Mesothelial cell of epicardium (in vitro differentiated cells): ENCODE data around the gene SMOC2. TPM values are rescaled to one million over a fixed set of nuclear protein-coding genes. Genes with fewer than 3 reads are reported as not detected.
A peak's percentile ranks its signal among the peaks of the same experiment; 100 is the strongest.

Source experiments
- DNase-seq, 2 experiments: peaks; one replicate each; pipeline ENCODE4 v3.0.0; 2021; ENCODE audit warnings: low spot score in 2 of 2; ENCODE audit not compliant: unreplicated experiment in 2 of 2
- H3K27ac Mint-ChIP-seq: 2 replicates; pipeline ENCODE4 v1.8.0; 2021; ENCODE audit warnings: mixed read lengths
- H3K27me3 Mint-ChIP-seq: 2 replicates; pipeline ENCODE4 v1.8.0; 2021; ENCODE audit warnings: low read depth, mixed read lengths
- H3K36me3 Mint-ChIP-seq: 2 replicates; pipeline ENCODE4 v1.8.0; 2021; ENCODE audit warnings: mixed read lengths
- H3K4me1 Mint-ChIP-seq: 2 replicates; pipeline ENCODE4 v1.8.0; 2021; ENCODE audit warnings: mixed read lengths
- H3K4me3 Mint-ChIP-seq: 2 replicates; pipeline ENCODE4 v1.8.0; 2021; ENCODE audit warnings: mild to moderate bottlenecking, moderate library complexity, mixed read lengths
- H3K9me3 Mint-ChIP-seq: 2 replicates; pipeline ENCODE4 v1.8.0; 2021; ENCODE audit warnings: mixed read lengths
- total RNA-seq: library from RNA; stranded (reverse); gene quantifications from 3 replicates; pipeline ENCODE4 v1.2.1, GENCODE V29; 2021
- TF ChIP-seq, protein P1 (sequence below): fragments of 200-600 bp; sonication (generic); IDR thresholded peaks from one replicate; pipeline ENCODE4 v1.5.0; 2021; ENCODE audit warnings: antibody characterized with exemption; ENCODE audit not compliant: unreplicated experiment

Gene SMOC2
- total RNA-seq, 1 donor from 2014 or later = 4.4 TPM

DNA sequence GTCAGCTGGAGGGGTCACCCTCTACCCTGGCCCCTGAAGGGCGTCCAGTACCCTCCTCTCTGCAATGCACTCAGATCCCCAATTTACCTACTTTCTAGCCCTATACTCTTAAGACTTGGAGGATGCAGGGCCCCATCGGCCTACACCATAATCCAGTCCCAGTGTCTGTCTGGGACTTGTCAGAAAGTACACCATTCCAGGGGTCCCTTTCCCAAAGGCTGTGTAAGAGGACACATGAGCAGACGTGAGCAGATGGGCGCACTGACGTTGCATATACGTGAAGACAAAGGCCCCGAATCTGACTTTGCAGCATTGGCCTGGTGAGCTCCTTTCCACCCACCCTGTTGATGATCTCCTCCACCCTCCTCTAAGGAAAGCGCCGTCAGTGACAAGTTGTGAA lies 20.9 kb upstream of the SMOC2 start:
- Mint-ChIP-seq H3K27me3 (peaks cover 7% of the 10 kb centered on the region), H3K4me3 (no peak overlapping the region), H3K9me3 (no peaks in the 10 kb centered on the region), H3K4me1 (peaks cover 24% of the 10 kb centered on the region), H3K36me3 (no peaks in the 10 kb centered on the region), H3K27ac (no peak overlapping the region)
- DNase-seq = no peak
- TF ChIP-seq, protein P1, sequence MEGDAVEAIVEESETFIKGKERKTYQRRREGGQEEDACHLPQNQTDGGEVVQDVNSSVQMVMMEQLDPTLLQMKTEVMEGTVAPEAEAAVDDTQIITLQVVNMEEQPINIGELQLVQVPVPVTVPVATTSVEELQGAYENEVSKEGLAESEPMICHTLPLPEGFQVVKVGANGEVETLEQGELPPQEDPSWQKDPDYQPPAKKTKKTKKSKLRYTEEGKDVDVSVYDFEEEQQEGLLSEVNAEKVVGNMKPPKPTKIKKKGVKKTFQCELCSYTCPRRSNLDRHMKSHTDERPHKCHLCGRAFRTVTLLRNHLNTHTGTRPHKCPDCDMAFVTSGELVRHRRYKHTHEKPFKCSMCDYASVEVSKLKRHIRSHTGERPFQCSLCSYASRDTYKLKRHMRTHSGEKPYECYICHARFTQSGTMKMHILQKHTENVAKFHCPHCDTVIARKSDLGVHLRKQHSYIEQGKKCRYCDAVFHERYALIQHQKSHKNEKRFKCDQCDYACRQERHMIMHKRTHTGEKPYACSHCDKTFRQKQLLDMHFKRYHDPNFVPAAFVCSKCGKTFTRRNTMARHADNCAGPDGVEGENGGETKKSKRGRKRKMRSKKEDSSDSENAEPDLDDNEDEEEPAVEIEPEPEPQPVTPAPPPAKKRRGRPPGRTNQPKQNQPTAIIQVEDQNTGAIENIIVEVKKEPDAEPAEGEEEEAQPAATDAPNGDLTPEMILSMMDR = no peak

DNA sequence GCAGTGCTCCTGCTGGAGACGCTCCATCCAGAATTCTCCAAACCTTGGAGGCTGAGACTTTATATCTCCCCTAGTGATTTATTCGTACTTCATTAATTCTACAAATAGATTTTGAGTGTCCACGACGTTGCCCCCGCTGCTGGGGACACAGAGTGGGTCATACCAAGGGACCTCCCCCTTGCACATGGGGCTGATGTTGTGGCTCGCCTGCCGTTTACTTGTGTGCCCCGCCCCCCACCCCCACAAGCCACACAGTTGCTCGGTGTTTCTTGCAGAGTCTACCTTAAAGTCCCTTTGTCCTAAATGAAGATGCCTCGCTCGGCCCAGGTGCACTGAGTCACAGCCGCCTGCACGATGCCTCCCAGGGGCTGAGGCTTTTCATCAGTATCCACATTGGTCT lies 20.3 kb upstream of the SMOC2 start:
- Mint-ChIP-seq H3K36me3 (no peaks in the 10 kb centered on the region), H3K9me3 (no peaks in the 10 kb centered on the region), H3K27ac (no peak overlapping the region), H3K4me1 (peaks cover 27% of the 10 kb centered on the region), H3K4me3 (no peak overlapping the region), H3K27me3 (peaks cover 7% of the 10 kb centered on the region)
- DNase-seq = no peak
- TF ChIP-seq, protein P1 = no peak

DNA sequence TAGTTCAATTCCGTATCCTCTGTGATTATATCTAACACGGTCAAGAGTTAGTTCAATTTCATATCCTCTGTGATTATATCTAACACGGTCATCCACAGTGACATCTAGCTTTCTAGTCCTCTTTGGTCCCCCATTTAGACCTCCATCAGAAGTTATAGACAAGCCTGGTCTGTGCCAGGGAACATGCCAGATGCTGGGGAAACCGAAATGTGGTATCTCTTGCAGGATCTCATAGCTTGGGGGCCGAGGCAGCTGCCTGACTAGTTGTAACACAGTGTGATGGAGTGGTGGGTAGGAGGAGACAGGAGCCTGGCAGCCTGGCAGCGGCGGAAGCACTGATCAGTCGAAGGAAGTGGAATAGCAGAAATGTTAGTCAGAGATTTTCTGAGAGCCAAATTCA lies 13.8 kb upstream of the SMOC2 start:
- no peak overlapping the region for H3K4me3 Mint-ChIP-seq

DNA sequence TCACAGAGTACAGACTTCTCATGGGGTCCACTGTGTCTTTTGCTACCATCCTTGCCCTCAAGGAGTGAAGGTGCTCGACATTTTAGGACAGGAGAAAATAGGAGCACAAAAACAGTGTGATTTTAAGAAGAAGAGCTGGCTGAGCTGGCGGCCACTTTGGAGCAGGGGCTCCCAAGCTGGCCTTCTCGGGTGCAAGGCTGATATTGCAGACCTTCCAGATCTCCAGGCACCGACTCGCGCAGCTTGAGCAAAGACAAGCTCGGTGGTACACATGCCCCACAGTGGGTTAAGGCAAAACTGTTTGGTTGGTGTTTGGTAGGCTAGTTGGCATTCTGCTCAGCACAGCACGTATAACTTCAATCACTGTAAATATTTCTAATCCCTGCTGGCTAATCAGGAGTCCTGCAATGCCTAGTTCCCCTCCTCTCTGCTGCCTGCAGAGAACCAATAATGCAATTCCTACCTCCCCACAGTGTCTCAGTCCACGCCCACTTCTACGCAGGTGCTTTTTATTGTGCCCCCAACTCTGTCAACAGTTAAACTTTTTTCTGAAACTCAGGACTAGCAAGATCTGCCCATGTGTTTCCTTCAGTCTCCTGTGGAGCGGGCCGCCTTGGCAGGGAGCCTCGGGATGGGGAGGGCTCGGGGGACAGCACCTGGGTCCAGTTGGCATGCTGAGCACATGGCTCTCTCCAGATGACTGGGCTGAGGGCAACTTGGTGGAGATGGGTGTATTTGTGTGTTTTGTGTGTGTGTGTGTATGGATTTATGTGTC lies 12.7 kb upstream of the SMOC2 start:
- Mint-ChIP-seq H3K27ac (no peak overlapping the region), H3K36me3 (no peaks in the 10 kb centered on the region), H3K9me3 (no peaks in the 10 kb centered on the region), H3K27me3 (peaks cover 18% of the 10 kb centered on the region), H3K4me3 (no peak overlapping the region), H3K4me1 (peaks cover 22% of the 10 kb centered on the region)
- peak in 1 of 2 experiments; percentile 34 for DNase-seq
- TF ChIP-seq, protein P1 = no peak

More for the DNA sequence above, 13.8 kb upstream of the SMOC2 start:
- Mint-ChIP-seq H3K4me1 (peaks cover 22% of the 10 kb centered on the region), H3K36me3 (no peaks in the 10 kb centered on the region), H3K27ac (no peak overlapping the region), H3K27me3 (peaks cover 10% of the 10 kb centered on the region), H3K9me3 (no peaks in the 10 kb centered on the region)
- TF ChIP-seq, protein P1 = no peak
- DNase-seq = peak in 1 of 2 experiments; percentile 35

DNA sequence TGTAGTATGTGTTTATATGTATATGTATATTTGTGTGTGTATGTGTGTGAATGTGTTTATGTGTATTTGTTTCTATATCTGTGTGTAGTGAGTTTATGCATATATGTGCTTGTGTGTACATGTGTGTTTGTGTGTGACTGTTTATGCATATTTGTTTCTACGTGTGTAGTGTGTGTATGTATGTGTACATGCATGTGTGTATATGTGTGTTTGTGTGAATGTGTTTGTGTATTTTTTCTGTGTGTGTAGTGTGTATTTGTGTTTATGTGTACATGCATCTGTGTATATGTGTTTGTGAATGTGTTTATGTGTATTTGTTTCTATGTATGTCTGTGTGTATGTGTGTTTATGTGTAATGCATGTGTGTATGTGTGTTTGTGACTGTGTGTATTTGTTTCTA lies 12.1 kb upstream of the SMOC2 start:
- DNase-seq = no peak
- Mint-ChIP-seq H3K36me3 (no peaks in the 10 kb centered on the region), H3K27ac (no peak overlapping the region), H3K27me3 (peaks cover 20% of the 10 kb centered on the region), H3K4me1 (peaks cover 22% of the 10 kb centered on the region), H3K4me3 (no peak overlapping the region), H3K9me3 (no peaks in the 10 kb centered on the region)
- TF ChIP-seq, protein P1 = no peak
